Measurements from ENCODE around the gene ESPN. TPM values are rescaled to one million over a fixed set of nuclear protein-coding genes. Genes with fewer than 3 reads are reported as not detected.

Gene ESPN
- total and polyA plus RNA-seq, 2 of the 4 experiments (the other 2 are of a cell fraction), result under 0.01 to 0.02 TPM

DNA sequence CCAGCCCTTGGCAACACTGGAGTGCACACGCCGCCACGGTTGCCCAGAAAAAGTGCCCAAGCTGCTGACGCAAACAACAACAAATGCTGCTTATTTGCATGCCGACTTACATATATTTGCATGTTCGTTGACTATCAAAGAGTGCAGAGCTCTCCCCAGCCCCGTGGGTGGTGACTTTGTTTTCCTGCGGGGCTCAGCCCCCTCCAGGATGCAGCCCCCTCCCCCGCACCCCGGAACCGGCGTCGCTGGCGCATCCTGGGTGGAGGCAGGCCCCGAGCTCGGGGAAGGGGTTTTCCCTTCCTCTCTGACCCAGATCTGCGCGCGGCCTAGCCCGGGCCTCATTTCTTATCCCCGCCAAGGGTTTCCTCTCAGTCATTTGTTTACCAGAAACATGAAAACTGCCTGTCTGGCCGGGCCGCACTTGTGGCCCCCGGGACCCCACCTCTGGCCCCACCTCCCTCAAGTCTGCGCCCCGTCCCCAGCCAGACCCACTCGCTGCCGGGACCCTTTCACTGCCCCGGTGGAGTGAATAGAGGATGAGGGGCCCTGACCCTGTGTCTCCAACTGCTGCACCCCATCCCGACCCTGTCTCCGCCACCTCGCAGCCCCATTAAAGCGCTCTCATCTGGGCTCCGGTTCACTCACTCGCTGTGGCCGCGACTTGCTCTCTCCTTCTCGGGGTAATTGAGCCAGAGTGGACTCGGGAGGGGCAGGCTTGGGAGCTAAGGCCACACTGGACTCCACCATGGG lies 35.9 kb downstream of the ESPN start:
- Histone ChIP-seq H3K9me1 (ENCODE audit: insufficient read depth, low read length) (no peaks in the 10 kb centered on the region), H3K4me1 (ENCODE audit: control insufficient read depth, insufficient read depth, low read length) (no peaks in the 10 kb centered on the region; the same call in 1 of the 2 replicates), H3K4ac (ENCODE audit: low read depth, low read length) (no peak overlapping the region), H3K56ac (ENCODE audit: extremely low read depth, insufficient read depth, low read length) (no peak overlapping the region), H2BK120ac (ENCODE audit: low read depth, low read length) (no peak overlapping the region), H4K91ac (ENCODE audit: insufficient read depth, low read depth, low read length) (no peak overlapping the region), H2AFZ (replicated peaks; ENCODE audit: low read length, poor library complexity) (no peak overlapping the region), H2BK20ac (ENCODE audit: low read depth, low read length) (no peak overlapping the region), H2BK5ac (ENCODE audit: low read depth, low read length, poor library complexity, severe bottlenecking) (no peak overlapping the region), H3K23ac (ENCODE audit: low read depth, low read length) (no peak overlapping the region), H3K9ac (ENCODE audit: low read depth, low read length) (no peak overlapping the region), H3K14ac (replicated peaks; ENCODE audit: low read depth, low read length) (no peak overlapping the region), H3K79me1 (ENCODE audit: low read depth in 1 of 2, low read length in 2 of 2) (no peaks in the 10 kb centered on the region), H3K4me2 (ENCODE audit: low read depth, low read length) (no peak overlapping the region), H4K8ac (ENCODE audit: low read depth in 2 of 2, low read length in 2 of 2) (no peak overlapping the region), H2BK15ac (ENCODE audit: low read depth, low read length) (no peak overlapping the region), H4K20me1 (ENCODE audit: insufficient read depth, low read length) (no peaks in the 10 kb centered on the region), H3K27ac (ENCODE audit: insufficient read depth, low read length) (no peak overlapping the region), H3K4me3 (ENCODE audit: insufficient read depth, low read depth, low read length) (no peak overlapping the region), H3K27me3 (ENCODE audit: control insufficient read depth, insufficient read depth, low read length) (peaks cover 32% of the 10 kb centered on the region), H2AK5ac (ENCODE audit: low read depth, low read length) (no peak overlapping the region), H3K18ac (ENCODE audit: low read depth, low read length) (no peak overlapping the region), H3K36me3 (ENCODE audit: control insufficient read depth, insufficient read depth, low read length) (peaks cover 15% of the 10 kb centered on the region), H4K5ac (ENCODE audit: low read depth, low read length) (no peak overlapping the region), H3K9me3 (ENCODE audit: control insufficient read depth, insufficient read depth, low read length) (no peaks in the 10 kb centered on the region), H2AK9ac (replicated peaks; ENCODE audit: low read depth, low read length, poor library complexity) (no peak overlapping the region)
- no TSS peak for BruUV-seq (replicated peaks)
- TF ChIP-seq, protein P1, sequence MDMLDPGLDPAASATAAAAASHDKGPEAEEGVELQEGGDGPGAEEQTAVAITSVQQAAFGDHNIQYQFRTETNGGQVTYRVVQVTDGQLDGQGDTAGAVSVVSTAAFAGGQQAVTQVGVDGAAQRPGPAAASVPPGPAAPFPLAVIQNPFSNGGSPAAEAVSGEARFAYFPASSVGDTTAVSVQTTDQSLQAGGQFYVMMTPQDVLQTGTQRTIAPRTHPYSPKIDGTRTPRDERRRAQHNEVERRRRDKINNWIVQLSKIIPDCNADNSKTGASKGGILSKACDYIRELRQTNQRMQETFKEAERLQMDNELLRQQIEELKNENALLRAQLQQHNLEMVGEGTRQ (IDR thresholded peaks at IDR 0.05; ENCODE audit: low read depth, low read length), result no peak
- TF ChIP-seq CHD1 (IDR thresholded peaks at IDR 0.05; ENCODE audit: low read depth, low read length) (no peak), MAFK (IDR thresholded peaks at IDR 0.05; ENCODE audit: low read depth, low read length) (no peak), FOS (IDR thresholded peaks at IDR 0.05; ENCODE audit: low read depth, low read length) (no peak), BHLHE40 (IDR thresholded peaks at IDR 0.05; ENCODE audit: low read depth, low read length) (no peak), POLR2A (IDR thresholded peaks at IDR 0.05; ENCODE audit: low read depth, low read length) (no peak), NFE2L2 (IDR thresholded peaks at IDR 0.05; ENCODE audit: low read depth, low read length) (no peak)
- TF ChIP-seq, protein P2, sequence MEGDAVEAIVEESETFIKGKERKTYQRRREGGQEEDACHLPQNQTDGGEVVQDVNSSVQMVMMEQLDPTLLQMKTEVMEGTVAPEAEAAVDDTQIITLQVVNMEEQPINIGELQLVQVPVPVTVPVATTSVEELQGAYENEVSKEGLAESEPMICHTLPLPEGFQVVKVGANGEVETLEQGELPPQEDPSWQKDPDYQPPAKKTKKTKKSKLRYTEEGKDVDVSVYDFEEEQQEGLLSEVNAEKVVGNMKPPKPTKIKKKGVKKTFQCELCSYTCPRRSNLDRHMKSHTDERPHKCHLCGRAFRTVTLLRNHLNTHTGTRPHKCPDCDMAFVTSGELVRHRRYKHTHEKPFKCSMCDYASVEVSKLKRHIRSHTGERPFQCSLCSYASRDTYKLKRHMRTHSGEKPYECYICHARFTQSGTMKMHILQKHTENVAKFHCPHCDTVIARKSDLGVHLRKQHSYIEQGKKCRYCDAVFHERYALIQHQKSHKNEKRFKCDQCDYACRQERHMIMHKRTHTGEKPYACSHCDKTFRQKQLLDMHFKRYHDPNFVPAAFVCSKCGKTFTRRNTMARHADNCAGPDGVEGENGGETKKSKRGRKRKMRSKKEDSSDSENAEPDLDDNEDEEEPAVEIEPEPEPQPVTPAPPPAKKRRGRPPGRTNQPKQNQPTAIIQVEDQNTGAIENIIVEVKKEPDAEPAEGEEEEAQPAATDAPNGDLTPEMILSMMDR (conservative IDR thresholded peaks at IDR 0.05; ENCODE audit: low read depth, low read length), result no peak
- TF ChIP-seq, protein P3, sequence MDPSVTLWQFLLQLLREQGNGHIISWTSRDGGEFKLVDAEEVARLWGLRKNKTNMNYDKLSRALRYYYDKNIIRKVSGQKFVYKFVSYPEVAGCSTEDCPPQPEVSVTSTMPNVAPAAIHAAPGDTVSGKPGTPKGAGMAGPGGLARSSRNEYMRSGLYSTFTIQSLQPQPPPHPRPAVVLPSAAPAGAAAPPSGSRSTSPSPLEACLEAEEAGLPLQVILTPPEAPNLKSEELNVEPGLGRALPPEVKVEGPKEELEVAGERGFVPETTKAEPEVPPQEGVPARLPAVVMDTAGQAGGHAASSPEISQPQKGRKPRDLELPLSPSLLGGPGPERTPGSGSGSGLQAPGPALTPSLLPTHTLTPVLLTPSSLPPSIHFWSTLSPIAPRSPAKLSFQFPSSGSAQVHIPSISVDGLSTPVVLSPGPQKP (IDR thresholded peaks at IDR 0.05; ENCODE audit: borderline replicate concordance, low read depth, low read length), result no peak
- intact Hi-C loops (cut with micrococcal nuclease) (no loop called here), dilution Hi-C loops (cut with HindIII; ENCODE audit: low sequenced_read_pairs, unreplicated experiment) (no loop called here), in situ Hi-C loops (cut with MboI; ENCODE audit: low sequenced_read_pairs) (no loop called here)
- CTCF ChIA-PET, result no interaction called here
- 30% methylated on average over 8 of the region's 39 CpGs; no CpG with 5 or more reads in 1 of the 2 experiments for WGBS, 2 experiments (ENCODE audit: extremely low coverage in 2 of 2, insufficient read length in 1 of 2)
- POLR2A ChIA-PET (ENCODE audit: unreplicated experiment), result no interaction called here
- DNase-seq, result no peak
- ATAC-seq (ENCODE audit: low read depth), result no peak
